Ovary (tissue), 3 donors: ENCODE data around the gene SPTSSA.

Experiments
- CTCF ChIP-seq, 3 donors: fragments of 450-650 bp in 2 of 3; fragments of 200-600 bp in 1 of 3; IDR thresholded peaks; one replicate each; pipeline versions ENCODE4 v1.5.1 to v1.8.0; 2016 to 2022; ENCODE audit warnings: antibody characterized with exemption in 3 of 3, mild to moderate bottlenecking in 1 of 3
- EP300 ChIP-seq: sonication (generic); formaldehyde crosslinking; IDR thresholded peaks from one replicate; pipeline ENCODE4 v1.6.1; 2017; ENCODE audit warnings: antibody characterized with exemption
- POLR2A ChIP-seq: fragments of 450-650 bp; IDR thresholded peaks from one replicate; pipeline ENCODE4 v1.6.1; 2017; ENCODE audit warnings: antibody characterized with exemption, mild to moderate bottlenecking, moderate library complexity
- donor health status: DM: no; HTN: no; CAD: no.

GRCh38 chr14:34425095-34425851 is 36.8 kb downstream of the SPTSSA start:
- TF ChIP-seq CTCF (IDR thresholded peaks at IDR 0.05) (no peak), POLR2A (no peak), EP300 (no peak)
